CD4-positive, alpha-beta T cell (primary cell): Measurements from ENCODE around the gene MASP1. TPM values are rescaled to one million over a fixed set of nuclear protein-coding genes. Genes with fewer than 3 reads are reported as not detected.

Source experiments
- ATAC-seq: fragments of 200-7000 bp; cut with Tn5 transposase; one replicate; pipeline ENCODE4 v1.10.0; 2022; ENCODE audit warnings: mild to moderate bottlenecking; ENCODE audit not compliant: poor library complexity
- CTCF ChIA-PET: fragments of 350-600 bp; sonication (Branson Sonifier 250); formaldehyde crosslinking; loops from one replicate; lab custom pipeline; 2021; ENCODE audit warnings: antibody characterized with exemption, inconsistent platforms; lab: Charles Lee
- POLR2A ChIA-PET: fragments of 350-600 bp; sonication (Branson Sonifier 250); formaldehyde crosslinking; loops from one replicate; lab custom pipeline; 2021; ENCODE audit warnings: antibody characterized with exemption, inconsistent platforms; lab: Charles Lee
- DNase-seq, 14 experiments: peaks; one replicate each; pipeline ENCODE4 v3.0.0-alpha.2; 2013 to 2020; ENCODE audit warnings: mixed read lengths in 2 of 14
- H3K27ac ChIP-seq, 2 donors: one replicate each; pipeline versions ENCODE4 v1.5.1 to v1.7.0; 2013; ENCODE audit warnings: low read length in 2 of 2, low read depth in 1 of 2, mild to moderate bottlenecking in 1 of 2
- H3K27me3 ChIP-seq, 2 experiments: 1 replicate in 1 of 2; 2 replicates in 1 of 2; pipeline versions ENCODE4 v1.6.1 to v1.7.0; 2013; ENCODE audit warnings: low read length in 2 of 2, control low read depth in 1 of 2, mild to moderate bottlenecking in 1 of 2, moderate library complexity in 1 of 2; ENCODE audit not compliant: insufficient read depth in 2 of 2, control insufficient read depth in 1 of 2
- H3K36me3 ChIP-seq: one replicate; pipeline ENCODE4 v1.6.1; 2013; ENCODE audit warnings: low read length, control low read depth; ENCODE audit not compliant: insufficient read depth
- H3K4me1 ChIP-seq: one replicate; pipeline ENCODE4 v1.6.1; 2013; ENCODE audit warnings: low read length, control low read depth; ENCODE audit not compliant: insufficient read depth
- H3K4me3 ChIP-seq: one replicate; pipeline ENCODE4 v1.5.1; 2013; ENCODE audit warnings: mild to moderate bottlenecking, low read length, moderate library complexity
- H3K9me3 ChIP-seq, 2 experiments: 1 replicate in 1 of 2; 2 replicates in 1 of 2; pipeline versions ENCODE4 v1.6.1 to v1.7.0; 2013; ENCODE audit warnings: low read length in 2 of 2, mild to moderate bottlenecking in 2 of 2, control low read depth in 1 of 2, moderate library complexity in 1 of 2; ENCODE audit not compliant: control insufficient read depth in 1 of 2, insufficient read depth in 1 of 2
- H3K27ac Mint-ChIP-seq: one replicate; pipeline ENCODE4 v1.8.0; 2020; ENCODE audit warnings: mixed read lengths
- H3K27me3 Mint-ChIP-seq: one replicate; pipeline ENCODE4 v1.8.0; 2021; ENCODE audit warnings: mixed read lengths
- H3K36me3 Mint-ChIP-seq: one replicate; pipeline ENCODE4 v1.8.0; 2021; ENCODE audit warnings: low read depth, mixed read lengths
- H3K4me1 Mint-ChIP-seq: one replicate; pipeline ENCODE4 v1.8.0; 2021; ENCODE audit warnings: low read depth, mixed read lengths
- H3K4me3 Mint-ChIP-seq: one replicate; pipeline ENCODE4 v1.8.0; 2020; ENCODE audit warnings: mild to moderate bottlenecking, mixed read lengths
- H3K9me3 Mint-ChIP-seq: one replicate; pipeline ENCODE4 v1.8.0; 2020; ENCODE audit warnings: mixed read lengths
- intact Hi-C, 2 experiments: fragments of 100-400 bp; cut with DNase I in 1 of 2; cut with micrococcal nuclease in 1 of 2; formaldehyde crosslinking; loops; one replicate each; pipeline versions ENCODE4 v1.15.1 to v1.9.0; 2023 to 2025; cut with DNase I, micrococcal nuclease
- total RNA-seq, 174 experiments: library from RNA in 2 of 174; stranded (reverse) in 2 of 174; gene quantifications; one replicate each; pipeline ENCODE4 v1.2.3 and lab custom pipeline; 2021 to 2026
- TF ChIP-seq, protein P1 (sequence below): fragments of 200-600 bp; IDR thresholded peaks from one replicate; pipeline ENCODE4 v1.8.0; 2022; ENCODE audit warnings: antibody characterized with exemption, mild to moderate bottlenecking

The MASP1 gene
- total RNA-seq, 2 experiments from 2014 or later: not detected

DNA sequence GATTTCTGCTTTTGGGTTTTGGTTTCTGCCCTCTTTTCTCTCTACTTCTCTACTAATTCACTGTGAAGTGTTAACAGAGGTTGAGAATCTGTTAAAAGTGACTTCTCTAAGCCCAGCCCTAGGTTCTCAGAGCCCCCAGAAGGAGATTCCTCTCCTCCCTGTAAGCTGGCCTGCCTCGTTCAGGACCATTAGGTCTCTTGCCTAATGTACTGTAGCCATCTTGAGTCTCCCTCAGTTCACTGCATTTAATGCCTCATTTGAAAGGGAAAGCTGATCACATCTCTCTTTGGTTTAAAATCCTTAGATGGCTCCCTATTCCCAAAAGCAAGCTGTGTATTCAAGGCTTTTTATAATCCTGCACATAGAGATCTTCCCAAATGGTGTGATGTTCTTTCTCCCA is 77.9 kb downstream of the MASP1 start:
- H3K36me3 ChIP-seq: no peaks in the 10 kb centered on the region
- H3K9me3 Mint-ChIP-seq: no peaks in the 10 kb centered on the region
- no peaks in the 10 kb centered on the region for H3K4me1 ChIP-seq
- H3K4me3 Mint-ChIP-seq: no peak overlapping the region
- no peaks in the 10 kb centered on the region for H3K27me3 ChIP-seq
- no peak overlapping the region for H3K27ac Mint-ChIP-seq
- ATAC-seq (no peak), DNase-seq (no peak)
- intact Hi-C loops: no loop called here
- no peak overlapping the region for H3K27ac ChIP-seq
- TF ChIP-seq, protein P1, sequence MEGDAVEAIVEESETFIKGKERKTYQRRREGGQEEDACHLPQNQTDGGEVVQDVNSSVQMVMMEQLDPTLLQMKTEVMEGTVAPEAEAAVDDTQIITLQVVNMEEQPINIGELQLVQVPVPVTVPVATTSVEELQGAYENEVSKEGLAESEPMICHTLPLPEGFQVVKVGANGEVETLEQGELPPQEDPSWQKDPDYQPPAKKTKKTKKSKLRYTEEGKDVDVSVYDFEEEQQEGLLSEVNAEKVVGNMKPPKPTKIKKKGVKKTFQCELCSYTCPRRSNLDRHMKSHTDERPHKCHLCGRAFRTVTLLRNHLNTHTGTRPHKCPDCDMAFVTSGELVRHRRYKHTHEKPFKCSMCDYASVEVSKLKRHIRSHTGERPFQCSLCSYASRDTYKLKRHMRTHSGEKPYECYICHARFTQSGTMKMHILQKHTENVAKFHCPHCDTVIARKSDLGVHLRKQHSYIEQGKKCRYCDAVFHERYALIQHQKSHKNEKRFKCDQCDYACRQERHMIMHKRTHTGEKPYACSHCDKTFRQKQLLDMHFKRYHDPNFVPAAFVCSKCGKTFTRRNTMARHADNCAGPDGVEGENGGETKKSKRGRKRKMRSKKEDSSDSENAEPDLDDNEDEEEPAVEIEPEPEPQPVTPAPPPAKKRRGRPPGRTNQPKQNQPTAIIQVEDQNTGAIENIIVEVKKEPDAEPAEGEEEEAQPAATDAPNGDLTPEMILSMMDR: no peak
- no peaks in the 10 kb centered on the region for H3K36me3 Mint-ChIP-seq
- no peaks in the 10 kb centered on the region for H3K9me3 ChIP-seq
- no peaks in the 10 kb centered on the region for H3K27me3 Mint-ChIP-seq
- no peak overlapping the region for H3K4me3 ChIP-seq
- POLR2A ChIA-PET: no interaction called here
- CTCF ChIA-PET: interaction anchor here (0.6 kb wide), 1 partner anchor 1552 kb away, joined by 4 read pairs; no protein-coding TSS in a partner anchor
- H3K4me1 Mint-ChIP-seq: no peaks in the 10 kb centered on the region

DNA sequence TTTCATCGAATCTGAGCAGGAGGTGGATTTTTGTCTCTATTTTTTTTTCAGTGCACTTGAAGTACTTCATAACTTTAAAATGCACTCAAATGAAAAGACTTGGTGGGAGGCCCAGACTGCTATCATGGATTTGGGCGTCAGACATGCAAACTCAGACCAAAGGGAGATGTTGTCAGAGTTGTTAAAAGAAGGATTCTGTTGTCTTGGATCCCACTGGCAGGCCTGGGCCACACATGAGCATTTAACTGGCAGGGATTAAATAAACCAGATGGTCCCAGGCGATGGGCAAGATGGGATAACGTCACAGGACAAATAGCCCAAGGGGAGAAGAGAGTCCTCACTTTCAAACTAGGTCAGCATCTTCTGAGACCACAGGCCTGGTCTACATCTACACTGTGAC is 78.8 kb downstream of the MASP1 start:
- H3K9me3 ChIP-seq: no peaks in the 10 kb centered on the region
- no peaks in the 10 kb centered on the region for H3K27me3 ChIP-seq
- Mint-ChIP-seq H3K9me3 (no peaks in the 10 kb centered on the region), H3K27ac (no peak overlapping the region), H3K4me3 (no peak overlapping the region), H3K4me1 (no peaks in the 10 kb centered on the region), H3K36me3 (no peaks in the 10 kb centered on the region), H3K27me3 (no peaks in the 10 kb centered on the region)
- TF ChIP-seq, protein P1: no peak
- ATAC-seq (no peak), DNase-seq (no peak)
- CTCF ChIA-PET: no interaction called here
- POLR2A ChIA-PET: no interaction called here
- no peaks in the 10 kb centered on the region for H3K36me3 ChIP-seq
- no peak overlapping the region for H3K4me3 ChIP-seq
- no peaks in the 10 kb centered on the region for H3K4me1 ChIP-seq
- intact Hi-C loops: no loop called here
- H3K27ac ChIP-seq: no peak overlapping the region

DNA sequence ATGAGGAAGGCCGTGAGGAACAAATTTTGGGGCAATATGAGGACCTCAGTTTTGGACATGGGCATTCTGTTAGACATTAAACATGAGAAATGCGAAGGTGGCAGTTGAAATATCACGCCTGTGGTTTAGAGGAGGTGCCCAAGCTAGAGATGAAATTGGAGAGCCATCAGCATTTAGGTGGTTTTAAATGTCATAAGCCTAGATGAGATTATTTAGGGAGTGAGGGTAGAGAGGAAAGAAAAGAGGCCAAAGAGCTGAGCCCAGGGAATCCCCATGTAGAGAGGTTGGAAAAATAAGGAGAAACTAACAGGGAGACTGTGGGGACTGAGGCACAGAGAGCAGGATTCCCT is 79.4 kb downstream of the MASP1 start:
- Mint-ChIP-seq H3K36me3 (no peaks in the 10 kb centered on the region), H3K27me3 (no peaks in the 10 kb centered on the region), H3K4me3 (no peak overlapping the region), H3K27ac (no peak overlapping the region), H3K4me1 (no peaks in the 10 kb centered on the region), H3K9me3 (no peaks in the 10 kb centered on the region)
- TF ChIP-seq, protein P1: no peak
- Histone ChIP-seq H3K4me1 (no peaks in the 10 kb centered on the region), H3K27ac (no peak overlapping the region), H3K27me3 (no peaks in the 10 kb centered on the region), H3K9me3 (no peaks in the 10 kb centered on the region), H3K36me3 (no peaks in the 10 kb centered on the region), H3K4me3 (no peak overlapping the region)
- ChIA-PET CTCF (no interaction called here), POLR2A (no interaction called here)
- DNase-seq (no peak), ATAC-seq (no peak)
- intact Hi-C loops: no loop called here
